NCI-H2107 treated with DMSO at 0.1 percent for 48 hours (cell line): ENCODE data around the gene SGMS1.
"Not testable (repeated sequence)": the region's sequence is repeated elsewhere in the genome, so short reads cannot be mapped to it uniquely, and the experiment has no call there.

Source experiments
- DNase-seq: peaks from one replicate; lab custom pipeline; 2025; ENCODE audit not compliant: unreplicated experiment; lab: John Stamatoyannopoulos, UW

The SGMS1 gene

GRCh38 chr10:50540069-50540825 lies 83.5 kb downstream of the SGMS1 start:
- no peak for DNase-seq

- DNase-seq, result no peak
Observed at GRCh38 chr10:50538555-50539398, 85.0 kb downstream of the SGMS1 start.

GRCh38 chr10:50536617-50537240 lies 87.0 kb downstream of the SGMS1 start:
- no peak for DNase-seq

GRCh38 chr10:50534748-50535376 lies 88.9 kb downstream of the SGMS1 start:
- not testable (repeated sequence) for DNase-seq

GRCh38 chr10:50533296-50533695 lies 90.5 kb downstream of the SGMS1 start:
- DNase-seq, result no peak

GRCh38 chr10:50531388-50532077 lies 92.2 kb downstream of the SGMS1 start:
- DNase-seq, result no peak

- DNase-seq, result no peak
Observed at GRCh38 chr10:50529660-50530059, 94.1 kb downstream of the SGMS1 start.

- DNase-seq, result no peak
Observed at GRCh38 chr10:50528206-50528605, 95.5 kb downstream of the SGMS1 start.

GRCh38 chr10:50527442-50528043 lies 96.2 kb downstream of the SGMS1 start:
- DNase-seq, result no peak

- no peak for DNase-seq
Observed at GRCh38 chr10:50526185-50526584, 97.6 kb downstream of the SGMS1 start.

GRCh38 chr10:50523357-50523756 lies 100.4 kb downstream of the SGMS1 start:
- DNase-seq, result no peak

- DNase-seq, result no peak
Observed at GRCh38 chr10:50522908-50523307, 100.8 kb downstream of the SGMS1 start.

GRCh38 chr10:50520115-50520514 lies 103.6 kb downstream of the SGMS1 start:
- no peak for DNase-seq

- DNase-seq, result no peak
Observed at GRCh38 chr10:50517626-50518025, 106.1 kb downstream of the SGMS1 start.

GRCh38 chr10:50516171-50516570 lies 107.6 kb downstream of the SGMS1 start:
- DNase-seq, result no peak

GRCh38 chr10:50515420-50515819 lies 108.3 kb downstream of the SGMS1 start:
- no peak for DNase-seq

GRCh38 chr10:50514995-50515394 lies 108.8 kb downstream of the SGMS1 start:
- no peak for DNase-seq

GRCh38 chr10:50513956-50514355 lies 109.8 kb downstream of the SGMS1 start:
- DNase-seq, result no peak

GRCh38 chr10:50512743-50513416 lies 110.9 kb downstream of the SGMS1 start:
- no peak for DNase-seq

GRCh38 chr10:50512214-50512595 lies 111.6 kb downstream of the SGMS1 start:
- DNase-seq, result no peak
